Measurements from ENCODE around the gene TMEM60.

DNA sequence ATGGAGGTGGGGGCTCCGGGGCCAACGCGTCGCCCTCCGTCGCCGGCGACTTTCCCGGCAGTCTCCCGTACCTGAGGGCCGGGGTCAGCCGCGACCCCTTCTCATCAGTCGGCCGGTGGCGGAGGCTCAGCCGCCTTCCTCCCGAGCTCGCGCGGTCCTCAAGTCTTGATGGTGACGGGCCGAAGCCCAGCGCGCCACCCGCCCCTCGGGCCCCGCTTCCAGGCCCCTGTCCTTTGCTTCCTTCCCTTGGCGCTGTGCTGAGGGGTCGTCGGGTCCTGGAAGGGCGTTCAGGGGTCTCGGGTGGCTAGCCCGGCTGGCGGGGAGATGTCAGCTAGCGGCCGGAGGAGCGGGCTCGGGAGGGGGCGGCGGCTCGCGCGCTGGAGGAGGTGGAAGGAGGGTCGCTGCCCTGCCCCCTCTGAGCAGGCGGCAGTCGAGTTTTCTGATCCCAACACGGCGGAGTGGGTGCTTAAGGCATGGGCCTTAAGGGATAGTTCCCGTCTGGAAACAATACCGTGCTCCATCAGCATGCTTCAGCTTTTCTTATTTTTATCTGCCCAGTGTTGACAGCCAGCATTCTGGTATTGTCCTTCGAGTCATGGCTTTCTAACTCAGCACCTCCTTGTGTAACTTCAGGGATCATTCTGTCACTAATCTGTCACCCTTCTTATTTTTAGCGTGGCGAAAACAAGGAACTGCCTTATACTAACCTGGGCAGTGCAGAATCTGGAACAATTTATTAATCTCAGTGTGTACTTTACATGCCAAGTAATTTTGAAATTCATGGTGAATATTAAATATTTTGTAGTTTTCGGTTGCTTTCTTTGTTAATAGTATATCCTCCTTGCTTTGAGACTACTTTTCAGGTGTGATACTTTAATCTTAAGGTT is 1.1 kb upstream of the TMEM60 start:
- TF ChIP-seq POLR2A (IDR thresholded peaks at IDR 0.05) (no peak), CTCF (IDR thresholded peaks at IDR 0.05) (peak in 2 of 6 experiments; percentile 11 to 15)
